ENCODE results near the gene MBTD1. TPM values are rescaled to one million over a fixed set of nuclear protein-coding genes. Genes with fewer than 3 reads are reported as not detected.

MBTD1 gene
- total and polyA plus RNA-seq, 11 donors = 3.4 to 9.8 (median 5.8) TPM

DNA sequence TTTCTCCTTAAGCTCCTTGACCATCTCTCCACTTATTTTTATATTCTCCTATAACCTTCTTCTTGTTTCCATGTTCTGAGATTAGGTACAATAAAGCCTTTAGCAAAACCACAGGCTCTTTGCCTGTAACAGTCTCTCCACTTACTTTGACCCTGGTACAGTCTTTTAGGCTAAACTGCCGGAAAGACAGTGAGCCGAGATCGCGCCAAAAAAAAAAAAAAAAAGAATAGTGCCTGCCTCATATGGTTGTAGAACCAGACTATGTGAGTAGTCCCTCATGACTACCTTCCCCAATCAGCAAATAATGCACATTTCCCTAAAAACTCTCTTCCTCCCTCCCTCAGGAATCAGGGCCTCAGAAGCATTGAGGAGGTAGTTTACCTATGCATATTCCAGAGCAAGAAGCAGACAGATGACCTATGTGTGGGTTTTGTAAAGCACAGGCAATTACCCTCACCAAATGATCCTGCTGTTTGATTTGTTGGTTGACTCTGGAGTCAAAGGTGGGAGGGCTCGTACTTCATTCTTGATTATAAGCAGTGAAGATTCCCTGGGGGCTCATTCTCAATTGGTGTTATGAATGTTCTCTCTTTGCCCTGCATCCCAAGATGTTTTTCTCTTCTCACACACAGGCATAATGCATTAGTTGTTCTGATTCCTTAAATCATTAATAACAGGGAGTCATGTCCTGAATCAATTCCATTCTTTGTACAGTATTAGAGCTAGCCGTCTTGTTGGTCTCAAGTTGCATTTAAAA lies 115.4 kb downstream of the MBTD1 start:
- WGBS, 4 donors = 60 to 76% (median 70%) methylated on average over 6 of the region's 6 CpGs
- intact Hi-C loops (cut with DNase I) = loop anchor here in 1 of 10 donors (10.0 kb wide), 1 partner anchor 290 kb away; no protein-coding TSS in a partner anchor
- Histone ChIP-seq H3K4me1 (no peaks in the 10 kb centered on the region), H3K27ac (no peak overlapping the region), H3K9me3 (no peaks in the 10 kb centered on the region), H3K36me3 (no peaks in the 10 kb centered on the region), H3K27me3 (no peaks in the 10 kb centered on the region), H3K4me3 (no peak overlapping the region)
- DNase-seq (no peak), ATAC-seq (no peak)
- TF ChIP-seq, protein P1, sequence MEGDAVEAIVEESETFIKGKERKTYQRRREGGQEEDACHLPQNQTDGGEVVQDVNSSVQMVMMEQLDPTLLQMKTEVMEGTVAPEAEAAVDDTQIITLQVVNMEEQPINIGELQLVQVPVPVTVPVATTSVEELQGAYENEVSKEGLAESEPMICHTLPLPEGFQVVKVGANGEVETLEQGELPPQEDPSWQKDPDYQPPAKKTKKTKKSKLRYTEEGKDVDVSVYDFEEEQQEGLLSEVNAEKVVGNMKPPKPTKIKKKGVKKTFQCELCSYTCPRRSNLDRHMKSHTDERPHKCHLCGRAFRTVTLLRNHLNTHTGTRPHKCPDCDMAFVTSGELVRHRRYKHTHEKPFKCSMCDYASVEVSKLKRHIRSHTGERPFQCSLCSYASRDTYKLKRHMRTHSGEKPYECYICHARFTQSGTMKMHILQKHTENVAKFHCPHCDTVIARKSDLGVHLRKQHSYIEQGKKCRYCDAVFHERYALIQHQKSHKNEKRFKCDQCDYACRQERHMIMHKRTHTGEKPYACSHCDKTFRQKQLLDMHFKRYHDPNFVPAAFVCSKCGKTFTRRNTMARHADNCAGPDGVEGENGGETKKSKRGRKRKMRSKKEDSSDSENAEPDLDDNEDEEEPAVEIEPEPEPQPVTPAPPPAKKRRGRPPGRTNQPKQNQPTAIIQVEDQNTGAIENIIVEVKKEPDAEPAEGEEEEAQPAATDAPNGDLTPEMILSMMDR (IDR thresholded peaks at IDR 0.05) = no peak
- TF ChIP-seq POLR2A (IDR thresholded peaks at IDR 0.05) = no peak

DNA sequence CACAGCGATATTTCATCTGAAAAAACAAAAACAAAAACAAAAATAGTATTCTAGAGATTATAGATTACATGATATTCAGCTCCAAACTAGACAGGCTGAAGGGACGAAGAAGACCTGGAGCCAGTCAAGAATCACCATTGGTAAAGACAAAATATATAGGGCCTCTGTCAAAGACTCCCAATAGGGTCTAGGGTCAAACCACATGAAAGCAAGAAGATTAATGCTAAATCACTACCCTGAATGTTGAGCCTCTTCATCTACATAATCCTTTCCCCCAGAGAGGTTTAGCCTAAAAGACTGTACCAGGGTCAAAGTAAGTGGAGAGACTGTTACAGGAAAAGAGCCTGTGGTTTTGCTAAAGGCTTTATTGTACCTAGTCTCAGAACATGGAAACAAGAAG lies 117.3 kb downstream of the MBTD1 start:
- Histone ChIP-seq H3K9me3 (no peaks in the 10 kb centered on the region), H3K27me3 (no peaks in the 10 kb centered on the region), H3K4me3 (no peak overlapping the region), H3K36me3 (no peaks in the 10 kb centered on the region), H3K27ac (no peak overlapping the region), H3K4me1 (no peaks in the 10 kb centered on the region)
- ATAC-seq = no peak
- intact Hi-C loops (cut with DNase I) = loop anchor here in 1 of 10 donors (10.0 kb wide), 1 partner anchor 288 kb away; no protein-coding TSS in a partner anchor
- TF ChIP-seq POLR2A (IDR thresholded peaks at IDR 0.05) = no peak
- TF ChIP-seq, protein P1 (IDR thresholded peaks at IDR 0.05) = no peak
- WGBS, 4 donors = 94 to 97% (median 95%) methylated on average over 2 of the region's 2 CpGs
- DNase-seq = no peak

DNA sequence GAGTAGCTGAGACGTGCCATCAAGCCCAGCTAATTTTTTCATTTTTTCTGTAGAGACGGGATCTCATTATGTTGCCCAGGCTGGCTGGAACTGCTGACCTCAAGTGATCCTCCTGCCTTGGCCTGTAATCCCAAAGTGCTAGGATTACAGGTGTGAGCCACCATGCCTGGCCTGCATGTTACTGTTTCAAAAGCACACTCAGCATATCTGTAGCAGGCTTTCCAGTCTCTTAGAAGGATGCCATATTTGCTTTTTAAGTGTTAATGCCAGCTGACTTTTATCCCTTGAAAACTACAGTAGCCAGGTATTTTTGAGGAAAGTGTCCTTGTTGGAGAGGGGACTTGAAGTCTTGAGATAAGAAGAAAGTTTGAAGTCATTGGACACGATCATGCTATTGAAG lies 123.9 kb downstream of the MBTD1 start:
- Histone ChIP-seq H3K27ac (no peak overlapping the region), H3K9me3 (no peaks in the 10 kb centered on the region), H3K4me3 (no peak overlapping the region), H3K4me1 (peaks cover 0 to 19% (median 8%) of the 10 kb centered on the region in 12 donors), H3K27me3 (no peaks in the 10 kb centered on the region), H3K36me3 (no peaks in the 10 kb centered on the region)
- DNase-seq (no peak), ATAC-seq (no peak)
- WGBS, 4 donors = 89 to 97% (median 93%) methylated on average over 3 of the region's 3 CpGs
- intact Hi-C loops (cut with DNase I) = no loop called here
- no peak for TF ChIP-seq POLR2A (IDR thresholded peaks at IDR 0.05)
- TF ChIP-seq, protein P1 (IDR thresholded peaks at IDR 0.05) = no peak

DNA sequence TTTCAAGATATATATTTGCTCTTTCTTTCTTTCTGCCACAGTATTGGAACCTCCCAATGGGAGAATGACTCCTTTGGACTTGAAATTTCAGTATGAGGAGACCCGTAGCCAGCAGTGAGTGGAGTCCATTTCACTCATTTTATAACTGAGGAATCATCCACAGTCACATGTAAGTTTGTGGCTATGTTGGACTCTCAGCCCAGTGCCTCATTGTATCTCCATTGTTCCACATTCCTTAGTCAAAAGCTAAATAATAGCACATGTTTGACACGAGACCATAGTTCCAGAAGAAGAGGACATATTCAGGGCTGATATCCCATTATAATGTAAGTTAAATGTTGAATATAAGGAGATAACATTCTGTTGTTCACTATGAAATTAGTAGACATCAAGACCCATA lies 126.5 kb downstream of the MBTD1 start:
- ATAC-seq (no peak), DNase-seq (no peak)
- no peak overlapping the region for H3K4me3 ChIP-seq
- intact Hi-C loops (cut with DNase I) = no loop called here
- H3K9me3 ChIP-seq = no peaks in the 10 kb centered on the region
- H3K27ac ChIP-seq = peak overlapping the region in 11 of 12 donors; percentile 55 to 81 (median 73)
- H3K27me3 ChIP-seq = no peaks in the 10 kb centered on the region
- H3K36me3 ChIP-seq = no peaks in the 10 kb centered on the region
- TF ChIP-seq, protein P1 (IDR thresholded peaks at IDR 0.05) = no peak
- TF ChIP-seq POLR2A (IDR thresholded peaks at IDR 0.05) = no peak
- 73 to 89% (median 80%) methylated on average over 2 of the region's 2 CpGs for WGBS, 4 donors
- peaks cover 0 to 19% (median 8%) of the 10 kb centered on the region in 12 donors for H3K4me1 ChIP-seq

All from heart left ventricle (tissue), 16 donors.